Cardiac septum (tissue), 1 donor: Measurements from ENCODE around the gene FAM210B. TPM values are rescaled to one million over a fixed set of nuclear protein-coding genes. Genes with fewer than 3 reads are reported as not detected.
"Not testable (repeated sequence)": the region's sequence is repeated elsewhere in the genome, so short reads cannot be mapped to it uniquely, and the experiment has no call there.

ENCODE experiments used
- DNase-seq: peaks from one replicate; pipeline ENCODE4 v3.0.0-alpha.2; 2020; ENCODE audit warnings: low spot score
- intact Hi-C: fragments of 100-400 bp; cut with DNase I; formaldehyde crosslinking; loops from one replicate; pipeline ENCODE4 v1.14.0; 2022
- long read RNA-seq: library from polyadenylated mRNA; unstranded; transcript quantifications from one replicate; pipeline ENCODE4 v2.0.0, GENCODE V29; 2021
- total RNA-seq: library from RNA; stranded (reverse); fragmentation: NEBNext Ultra II Directional; extraction: Animal tissue kit (Norgen Biotek cat#: 25700); gene quantifications from one replicate; pipeline ENCODE4 v1.2.1, GENCODE V29; 2021
- donor health status: DM: no; HTN: no; CAD: no.

Gene FAM210B
- 41.5 TPM for total RNA-seq
- long read RNA-seq, transcript FAM210B-201 (3 exons, 3,046 nt) = major isoform, 113 of 122 reads
- long read RNA-seq, partial matches to known transcripts = 1 of 122 reads
- long read RNA-seq, other reads (novel, unspliced or antisense) = 8 of 122 reads

GRCh38 chr20:56358600-56359211 lies at the start of gene FAM210B:
Gene FAM210B (plus strand): TSS chr20:56358974. CDS start chr20:56359006, 32 bp downstream.
- intact Hi-C loops = no loop called here
- DNase-seq = peak; percentile 92

GRCh38 chr20:56316051-56316450 lies 42.7 kb upstream of the FAM210B start:
- intact Hi-C loops = no loop called here
- no peak for DNase-seq

GRCh38 chr20:56316483-56316882 lies 42.3 kb upstream of the FAM210B start:
- intact Hi-C loops = no loop called here
- DNase-seq = no peak

GRCh38 chr20:56322681-56323080 lies 36.1 kb upstream of the FAM210B start:
- intact Hi-C loops = no loop called here
- DNase-seq = no peak

GRCh38 chr20:56323206-56323605 lies 35.6 kb upstream of the FAM210B start:
- intact Hi-C loops = no loop called here
- no peak for DNase-seq

- no peak for DNase-seq
- intact Hi-C loops = no loop called here
These were observed 35.1 kb upstream of the FAM210B start for GRCh38 chr20:56323656-56324055.

- DNase-seq = no peak
- intact Hi-C loops = no loop called here
These were observed 34.0 kb upstream of the FAM210B start for GRCh38 chr20:56324806-56325205.

GRCh38 chr20:56328861-56329260 lies 29.9 kb upstream of the FAM210B start:
- DNase-seq = no peak

GRCh38 chr20:56336709-56337108 lies 22.1 kb upstream of the FAM210B start:
- intact Hi-C loops, DNase-seq: not testable (repeated sequence)

More at GRCh38 chr20:56328861-56329260, 29.9 kb upstream of the FAM210B start:
- intact Hi-C loops = no loop called here

- intact Hi-C loops = loop anchor here (5.0 kb wide), 2 partner anchors 95 to 140 kb away; partner anchors contain the start of gene MC3R
- DNase-seq = no peak
These were observed 16.0 kb upstream of the FAM210B start for GRCh38 chr20:56342783-56343182.

- intact Hi-C loops = loop anchor here (5.0 kb wide), 2 partner anchors 97 to 142 kb away; partner anchors contain the start of gene MC3R
- DNase-seq = no peak
These were observed 14.9 kb upstream of the FAM210B start for GRCh38 chr20:56343861-56344381.

- no peak for DNase-seq
- intact Hi-C loops = no loop called here
These were observed 12.9 kb upstream of the FAM210B start for GRCh38 chr20:56345911-56346310.

- DNase-seq = no peak
- intact Hi-C loops = no loop called here
These were observed 11.0 kb upstream of the FAM210B start for GRCh38 chr20:56347628-56348304.

- intact Hi-C loops = no loop called here
- no peak for DNase-seq
These were observed 10.5 kb upstream of the FAM210B start for GRCh38 chr20:56348305-56348693.

GRCh38 chr20:56348746-56349145 lies 10.0 kb upstream of the FAM210B start:
- intact Hi-C loops = no loop called here
- no peak for DNase-seq

GRCh38 chr20:56350842-56351241 lies 7.9 kb upstream of the FAM210B start:
- intact Hi-C loops = no loop called here
- DNase-seq = no peak

- no peak for DNase-seq
- intact Hi-C loops = no loop called here
These were observed 6.3 kb upstream of the FAM210B start for GRCh38 chr20:56352345-56353055.

GRCh38 chr20:56353356-56353755 lies 5.4 kb upstream of the FAM210B start:
- DNase-seq = no peak
- intact Hi-C loops = no loop called here

GRCh38 chr20:56358070-56358469 lies 704 bp upstream of the FAM210B start:
- intact Hi-C loops = no loop called here
- no peak for DNase-seq
